ENCODE results near the gene CTAGE9.
A peak's percentile ranks its signal among the peaks of the same experiment; 100 is the strongest.

The CTAGE9 gene

GRCh38 chr6:131685266-131685780 lies 25.5 kb downstream of the CTAGE9 start:
- TF ChIP-seq, protein P1, sequence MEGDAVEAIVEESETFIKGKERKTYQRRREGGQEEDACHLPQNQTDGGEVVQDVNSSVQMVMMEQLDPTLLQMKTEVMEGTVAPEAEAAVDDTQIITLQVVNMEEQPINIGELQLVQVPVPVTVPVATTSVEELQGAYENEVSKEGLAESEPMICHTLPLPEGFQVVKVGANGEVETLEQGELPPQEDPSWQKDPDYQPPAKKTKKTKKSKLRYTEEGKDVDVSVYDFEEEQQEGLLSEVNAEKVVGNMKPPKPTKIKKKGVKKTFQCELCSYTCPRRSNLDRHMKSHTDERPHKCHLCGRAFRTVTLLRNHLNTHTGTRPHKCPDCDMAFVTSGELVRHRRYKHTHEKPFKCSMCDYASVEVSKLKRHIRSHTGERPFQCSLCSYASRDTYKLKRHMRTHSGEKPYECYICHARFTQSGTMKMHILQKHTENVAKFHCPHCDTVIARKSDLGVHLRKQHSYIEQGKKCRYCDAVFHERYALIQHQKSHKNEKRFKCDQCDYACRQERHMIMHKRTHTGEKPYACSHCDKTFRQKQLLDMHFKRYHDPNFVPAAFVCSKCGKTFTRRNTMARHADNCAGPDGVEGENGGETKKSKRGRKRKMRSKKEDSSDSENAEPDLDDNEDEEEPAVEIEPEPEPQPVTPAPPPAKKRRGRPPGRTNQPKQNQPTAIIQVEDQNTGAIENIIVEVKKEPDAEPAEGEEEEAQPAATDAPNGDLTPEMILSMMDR (IDR thresholded peaks at IDR 0.05; ENCODE audit: low read depth, low read length), result no peak
- DNase-seq (ENCODE audit: low read depth in 2 of 2), result no peak

DNA sequence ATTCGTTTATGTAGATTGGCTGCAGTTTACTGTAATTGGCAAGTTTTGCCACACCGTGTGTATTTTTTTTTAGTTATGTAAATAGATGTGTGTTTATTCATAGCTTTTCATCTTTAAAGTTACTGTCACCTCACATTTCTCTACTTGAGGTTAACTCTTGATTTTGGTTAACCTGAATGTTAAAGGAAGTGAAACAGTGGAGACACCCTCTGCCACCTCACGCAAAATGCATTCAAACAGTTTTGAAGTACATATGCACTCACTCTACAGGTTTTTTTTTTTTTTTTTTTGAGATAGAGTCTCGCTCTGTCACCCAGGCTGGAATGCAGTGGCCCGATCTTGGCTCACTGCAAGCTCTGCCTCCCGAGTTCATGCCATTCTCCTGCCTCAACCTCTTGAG lies 27.3 kb downstream of the CTAGE9 start:
- no peak overlapping the region for H3K4me3 ChIP-seq (replicated peaks in 1 of 2; ENCODE audit: low read depth in 2 of 2, low read length in 2 of 2)
- TF ChIP-seq, protein P1 (IDR thresholded peaks at IDR 0.05; ENCODE audit: low read depth, low read length), result no peak
- no peak for DNase-seq (ENCODE audit: low read depth in 2 of 2)

More at GRCh38 chr6:131685266-131685780, 25.5 kb downstream of the CTAGE9 start:
- no peak overlapping the region for H3K4me3 ChIP-seq (replicated peaks in 1 of 2; ENCODE audit: low read depth in 2 of 2, low read length in 2 of 2)

GRCh38 chr6:131682442-131682841 lies 28.4 kb downstream of the CTAGE9 start:
- TF ChIP-seq, protein P1 (IDR thresholded peaks at IDR 0.05; ENCODE audit: low read depth, low read length), result no peak
- peak in 1 of 2 donors; percentile 47 for DNase-seq (ENCODE audit: low read depth in 2 of 2)
- no peak overlapping the region for H3K4me3 ChIP-seq (replicated peaks in 1 of 2; ENCODE audit: low read depth in 2 of 2, low read length in 2 of 2)

DNA sequence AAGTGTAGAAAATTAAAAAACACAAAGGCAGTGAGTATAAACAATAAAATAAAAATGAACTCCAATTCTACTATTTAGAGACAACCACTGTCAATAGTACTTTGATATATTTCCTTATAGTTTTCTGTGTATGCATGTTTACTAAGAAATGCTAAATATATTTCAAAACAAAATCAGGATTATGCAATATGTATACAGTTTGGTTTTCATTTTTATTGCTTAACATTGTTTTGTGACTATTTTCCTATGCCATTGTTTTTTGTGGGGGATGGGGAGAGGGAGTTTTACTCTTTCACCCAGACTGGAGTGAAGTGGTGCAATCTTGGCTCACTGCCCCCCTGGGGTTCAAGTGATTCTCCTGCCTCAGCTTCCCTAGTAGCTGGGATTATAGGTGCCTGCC lies 29.2 kb downstream of the CTAGE9 start:
- TF ChIP-seq, protein P1 (IDR thresholded peaks at IDR 0.05; ENCODE audit: low read depth, low read length), result no peak
- DNase-seq (ENCODE audit: low read depth in 2 of 2), result no peak
- H3K4me3 ChIP-seq (replicated peaks in 1 of 2; ENCODE audit: low read depth in 2 of 2, low read length in 2 of 2), result no peak overlapping the region

GRCh38 chr6:131680868-131681267 lies 29.9 kb downstream of the CTAGE9 start:
- TF ChIP-seq, protein P1 (IDR thresholded peaks at IDR 0.05; ENCODE audit: low read depth, low read length), result no peak
- H3K4me3 ChIP-seq (replicated peaks in 1 of 2; ENCODE audit: low read depth in 2 of 2, low read length in 2 of 2), result no peak overlapping the region
- no peak for DNase-seq (ENCODE audit: low read depth in 2 of 2)

- no peak for DNase-seq (ENCODE audit: low read depth in 2 of 2)
- TF ChIP-seq, protein P1 (IDR thresholded peaks at IDR 0.05; ENCODE audit: low read depth, low read length), result no peak
- no peak overlapping the region for H3K4me3 ChIP-seq (replicated peaks in 1 of 2; ENCODE audit: low read depth in 2 of 2, low read length in 2 of 2)
Measured at GRCh38 chr6:131678442-131678841, 32.4 kb downstream of the CTAGE9 start.

- TF ChIP-seq, protein P1 (IDR thresholded peaks at IDR 0.05; ENCODE audit: low read depth, low read length), result no peak
- H3K4me3 ChIP-seq (replicated peaks in 1 of 2; ENCODE audit: low read depth in 2 of 2, low read length in 2 of 2), result no peak overlapping the region
- DNase-seq (ENCODE audit: low read depth in 2 of 2), result no peak
Measured at GRCh38 chr6:131673184-131673583, 37.6 kb downstream of the CTAGE9 start.
